ENCODE data around the gene GASK1A. TPM values are rescaled to one million over a fixed set of nuclear protein-coding genes. Genes with fewer than 3 reads are reported as not detected.

GASK1A gene
- total and polyA plus RNA-seq, 10 of the 15 experiments (the other 5 are each of a cell fraction or from before 2014, with no cell fraction given), result 0.18 TPM; not detected in 9

GRCh38 chr3:42963269-42963668 is 15.8 kb upstream of the GASK1A start:
- Histone ChIP-seq H3K27me3 (replicated peaks in 1 of 2; ENCODE audit: control insufficient read depth in 2 of 2, insufficient read depth in 2 of 2, low read length in 1 of 2) (no peaks in the 10 kb centered on the region), H3K9me3 (replicated peaks; ENCODE audit: control insufficient read depth, insufficient read depth, low read length) (no peaks in the 10 kb centered on the region), H3K4me1 (ENCODE audit: control insufficient read depth, insufficient read depth, low read length) (no peaks in the 10 kb centered on the region), H3K36me3 (ENCODE audit: control insufficient read depth in 2 of 2, insufficient read depth in 2 of 2, low read length in 1 of 2) (no peaks in the 10 kb centered on the region), H2AFZ (ENCODE audit: control insufficient read depth, low read depth, low read length) (no peak overlapping the region), H3K4me2 (ENCODE audit: control insufficient read depth, insufficient read depth) (no peak overlapping the region), H3K9ac (ENCODE audit: control insufficient read depth, insufficient read depth, low read length) (no peak overlapping the region), H3K4me3 (no peak overlapping the region), H3K27ac (ENCODE audit: control insufficient read depth, insufficient read depth) (no peak overlapping the region), H3K79me2 (ENCODE audit: control insufficient read depth, insufficient read depth, low read length) (no peaks in the 10 kb centered on the region), H4K20me1 (ENCODE audit: control insufficient read depth, insufficient read depth) (no peaks in the 10 kb centered on the region)
- CTCF ChIA-PET, result interaction anchor here (0.8 to 5.6 kb wide), 7 partner anchors 71 to 417 kb away, joined by 3 to 87 read pairs (median 12); no protein-coding TSS in a partner anchor
- POLR2A ChIA-PET, result no interaction called here
- TF ChIP-seq IKZF1 (conservative IDR thresholded peaks at IDR 0.05), result no peak
- TF ChIP-seq PAX5 (IDR thresholded peaks at IDR 0.05; ENCODE audit: borderline replicate concordance, low read depth, low read length), result no peak
- no peak for TF ChIP-seq E4F1 (IDR thresholded peaks at IDR 0.05; ENCODE audit: borderline replicate concordance, partially characterized antibody)
- TF ChIP-seq, protein P1, sequence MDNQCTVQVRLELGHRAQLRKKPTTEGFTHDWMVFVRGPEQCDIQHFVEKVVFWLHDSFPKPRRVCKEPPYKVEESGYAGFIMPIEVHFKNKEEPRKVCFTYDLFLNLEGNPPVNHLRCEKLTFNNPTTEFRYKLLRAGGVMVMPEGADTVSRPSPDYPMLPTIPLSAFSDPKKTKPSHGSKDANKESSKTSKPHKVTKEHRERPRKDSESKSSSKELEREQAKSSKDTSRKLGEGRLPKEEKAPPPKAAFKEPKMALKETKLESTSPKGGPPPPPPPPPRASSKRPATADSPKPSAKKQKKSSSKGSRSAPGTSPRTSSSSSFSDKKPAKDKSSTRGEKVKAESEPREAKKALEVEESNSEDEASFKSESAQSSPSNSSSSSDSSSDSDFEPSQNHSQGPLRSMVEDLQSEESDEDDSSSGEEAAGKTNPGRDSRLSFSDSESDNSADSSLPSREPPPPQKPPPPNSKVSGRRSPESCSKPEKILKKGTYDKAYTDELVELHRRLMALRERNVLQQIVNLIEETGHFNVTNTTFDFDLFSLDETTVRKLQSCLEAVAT (IDR thresholded peaks at IDR 0.05), result no peak
- TF ChIP-seq HDAC6 (IDR thresholded peaks at IDR 0.05; ENCODE audit: unreplicated experiment), result no peak
- no TSS peak for BruUV-seq (replicated peaks)
- FAIRE-seq (no peak), ATAC-seq (no peak), DNase-seq (ENCODE audit: low read depth, low spot score) (no peak)
- 47% methylated on average over 2 of the region's 2 CpGs for WGBS (ENCODE audit: insufficient coverage, insufficient replicate concordance, low lambda C conversion rate, missing lambda C conversion rate)
- in situ Hi-C loops (cut with MboI) (loop anchor here (10.0 kb wide), 2 partner anchors 412 to 542 kb away; no protein-coding TSS in a partner anchor), intact Hi-C loops (cut with micrococcal nuclease; ENCODE audit: unreplicated experiment) (no loop called here)
- RAD21 ChIA-PET (ENCODE audit: unreplicated experiment), result interaction anchor here (1.7 to 3.0 kb wide), 2 partner anchors 109 to 540 kb away, joined by 10 to 50 read pairs; no protein-coding TSS in a partner anchor
- SMC1A ChIA-PET (ENCODE audit: uncharacterized antibody, unreplicated experiment), result interaction anchor here (1.1 to 3.8 kb wide), 4 partner anchors 43 to 198 kb away, joined by 4 to 42 read pairs (median 31); no protein-coding TSS in a partner anchor

Measured in GM12878 (cell line).